GM19025 (cell line): ENCODE data around the gene ASTN1.

ENCODE experiments used
- ATAC-seq: cut with Tn5 transposase; IDR thresholded peaks from one replicate; pipeline ENCODE4 v1.9.1; 2021; ENCODE audit warnings: mild to moderate bottlenecking, low read depth, moderate library complexity; ENCODE audit not compliant: unreplicated experiment

ASTN1 gene

DNA sequence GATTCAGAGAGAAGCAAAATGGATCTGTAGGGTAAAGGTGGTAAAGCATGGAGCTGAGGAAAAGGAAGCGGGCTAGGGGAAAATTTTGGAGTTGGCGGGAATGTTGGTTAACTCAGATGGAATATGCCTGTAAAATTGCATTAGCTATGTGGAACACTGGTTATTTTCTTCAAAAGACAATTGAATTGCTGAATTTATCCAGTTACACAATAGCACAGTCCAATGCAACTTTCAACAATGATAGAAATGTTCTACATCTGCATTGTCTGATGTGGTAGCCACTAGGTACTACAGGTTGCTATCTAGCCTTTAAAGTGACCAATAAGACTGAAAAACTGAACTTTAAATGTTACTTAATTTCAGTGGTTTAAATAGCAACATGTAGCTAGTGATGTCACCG lies 315.2 kb downstream of the ASTN1 start:
- no peak for ATAC-seq

DNA sequence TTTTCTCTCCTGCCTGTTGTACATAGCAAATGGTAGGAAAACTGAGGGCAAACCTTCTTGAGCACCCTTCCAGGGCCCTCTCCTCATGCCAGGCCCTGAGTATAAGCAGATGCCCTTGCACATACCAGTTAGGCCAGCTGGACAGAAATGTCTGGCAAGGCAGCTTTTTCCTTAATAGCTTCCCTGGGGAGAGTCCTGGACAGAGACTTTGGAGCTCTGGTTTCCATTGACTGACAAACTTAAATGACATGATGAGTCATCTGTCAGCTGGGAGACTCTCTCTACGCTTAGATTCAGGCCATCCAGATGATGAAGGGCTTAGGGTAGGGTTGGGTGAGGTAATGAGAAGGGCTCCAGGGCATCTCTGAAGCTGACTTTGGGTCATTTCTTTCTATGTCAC lies 317.5 kb downstream of the ASTN1 start:
- no peak for ATAC-seq

DNA sequence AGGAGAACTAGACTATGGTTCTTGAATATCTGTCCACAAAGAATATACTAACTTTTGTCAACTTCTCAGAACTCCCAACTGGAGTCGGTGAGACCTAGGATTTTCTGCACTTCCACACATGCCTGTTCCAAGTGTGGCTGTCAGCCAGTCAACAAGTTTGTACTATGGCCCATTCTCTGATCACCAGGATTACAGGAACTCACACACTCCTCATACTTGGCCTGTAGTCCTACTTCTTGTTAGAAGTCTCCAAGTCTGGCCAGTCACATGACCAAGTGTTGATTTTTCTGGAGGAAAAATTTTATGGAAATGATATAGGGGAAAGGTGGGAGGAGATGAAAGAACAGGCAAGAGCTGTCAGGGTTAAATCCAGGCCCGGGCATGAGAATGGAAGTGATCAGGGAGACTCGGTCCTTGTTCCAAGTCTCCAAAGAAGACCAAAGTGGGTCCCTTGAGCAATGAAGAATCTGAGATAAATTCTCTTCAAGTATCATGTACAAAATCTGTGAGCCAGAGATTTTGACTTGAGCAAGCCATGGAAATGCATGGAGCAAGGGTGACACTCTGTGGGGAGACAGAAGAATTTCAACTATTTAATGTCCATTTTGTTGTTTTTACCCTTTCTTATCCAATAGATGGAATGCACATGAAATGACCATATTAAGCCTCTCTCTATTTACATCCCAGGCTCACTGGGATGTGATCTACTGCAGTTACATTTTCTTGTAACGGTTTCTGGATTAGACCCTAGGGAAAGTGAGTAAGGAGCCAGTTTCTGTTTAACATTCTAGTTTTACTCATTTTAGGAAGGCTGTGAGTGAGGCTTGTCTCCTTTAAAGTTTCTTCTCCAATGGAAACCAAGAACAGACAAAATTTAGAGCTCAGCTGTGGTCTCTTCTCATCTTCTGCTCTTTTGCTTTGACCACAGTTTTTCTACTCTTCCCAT lies 320.9 kb downstream of the ASTN1 start:
- no peak for ATAC-seq

DNA sequence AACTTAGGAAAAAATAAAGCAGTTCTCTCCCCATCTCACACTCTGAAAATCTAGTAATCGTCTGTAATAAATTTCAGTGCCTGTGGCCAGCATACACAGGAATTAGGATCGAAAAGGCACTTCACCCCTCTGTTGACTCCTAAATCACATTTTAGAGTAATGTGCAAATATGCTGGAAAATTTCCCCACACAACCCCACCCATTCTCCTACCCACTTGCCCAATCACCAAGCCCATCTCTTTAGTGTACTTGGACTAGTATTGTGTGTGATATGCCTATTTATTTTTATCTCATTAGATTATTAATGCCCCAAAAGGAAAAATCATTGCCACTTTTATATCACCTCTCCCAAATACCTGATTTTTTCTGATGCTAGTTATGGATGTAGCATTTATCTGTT lies 323.3 kb downstream of the ASTN1 start:
- no peak for ATAC-seq

DNA sequence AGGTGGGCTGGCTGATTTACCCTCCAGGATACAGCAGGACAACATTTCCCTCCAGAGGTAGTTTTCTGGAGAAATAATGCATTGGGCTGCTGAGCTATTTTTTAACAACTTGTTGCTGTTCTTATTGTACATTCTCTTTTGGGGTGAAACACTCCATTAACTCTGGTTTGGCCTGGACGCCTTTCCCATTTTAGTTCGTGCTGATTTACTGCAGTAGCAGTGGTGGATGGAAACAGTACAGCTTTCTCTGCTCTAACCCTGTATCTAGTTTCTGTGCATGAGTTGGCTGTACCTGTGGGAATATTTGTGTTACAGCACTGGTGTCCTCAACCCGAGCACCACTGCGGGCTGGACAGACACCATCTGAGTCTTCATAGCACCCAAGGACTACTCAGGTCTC lies 325.3 kb downstream of the ASTN1 start:
- ATAC-seq = no peak

DNA sequence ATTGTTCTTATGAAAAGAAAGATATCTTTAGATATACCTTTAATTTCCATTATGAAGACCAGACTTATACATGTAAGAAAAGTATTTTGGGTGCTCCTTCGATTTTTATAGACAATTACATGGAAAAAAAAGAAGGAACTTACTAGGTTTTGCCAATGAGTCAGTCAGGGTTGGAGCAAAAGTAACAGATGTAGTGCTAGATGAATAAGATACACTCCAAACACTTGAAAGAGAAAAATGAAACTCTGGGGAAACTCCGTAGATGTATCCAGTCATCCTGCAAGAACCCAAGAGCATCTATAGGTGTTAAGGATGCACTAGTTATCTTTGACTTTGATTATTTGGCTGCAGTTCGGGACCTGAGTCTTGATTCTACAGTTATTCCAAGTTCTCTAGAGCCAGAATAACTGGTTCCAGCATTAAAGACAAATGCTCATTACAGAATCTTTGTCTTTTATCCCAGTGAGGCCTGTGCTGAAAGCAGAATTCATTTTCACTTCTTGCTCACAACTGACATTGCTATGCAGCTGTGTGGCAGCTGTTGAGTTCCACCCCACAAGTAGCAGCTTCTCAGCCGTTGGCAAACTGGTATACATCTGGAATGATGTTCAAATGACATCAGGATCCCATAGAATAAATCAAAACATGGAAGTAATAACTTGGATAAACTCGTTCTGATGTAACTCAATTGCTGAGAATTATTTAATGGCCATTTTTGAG lies 326.1 kb downstream of the ASTN1 start:
- ATAC-seq = no peak

DNA sequence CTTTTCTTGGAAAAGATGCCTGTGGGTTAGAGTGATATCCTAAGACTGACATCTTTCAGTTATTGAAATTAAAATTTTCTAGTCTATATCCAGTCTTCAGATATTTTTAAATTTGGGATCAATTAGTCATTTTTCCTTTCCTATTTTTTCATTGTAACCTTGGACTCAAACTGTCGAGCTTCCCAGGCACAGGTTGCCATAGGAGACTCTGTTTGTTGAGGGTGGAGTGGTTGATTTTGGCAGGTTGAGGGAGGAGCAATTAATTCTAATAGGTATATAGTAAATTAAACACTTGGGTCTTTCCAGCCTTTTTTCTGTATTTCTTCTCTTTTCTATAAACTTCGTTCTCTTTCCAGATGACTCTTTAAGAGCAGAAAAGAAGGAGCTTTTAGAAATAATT lies 326.8 kb downstream of the ASTN1 start:
- no peak for ATAC-seq

DNA sequence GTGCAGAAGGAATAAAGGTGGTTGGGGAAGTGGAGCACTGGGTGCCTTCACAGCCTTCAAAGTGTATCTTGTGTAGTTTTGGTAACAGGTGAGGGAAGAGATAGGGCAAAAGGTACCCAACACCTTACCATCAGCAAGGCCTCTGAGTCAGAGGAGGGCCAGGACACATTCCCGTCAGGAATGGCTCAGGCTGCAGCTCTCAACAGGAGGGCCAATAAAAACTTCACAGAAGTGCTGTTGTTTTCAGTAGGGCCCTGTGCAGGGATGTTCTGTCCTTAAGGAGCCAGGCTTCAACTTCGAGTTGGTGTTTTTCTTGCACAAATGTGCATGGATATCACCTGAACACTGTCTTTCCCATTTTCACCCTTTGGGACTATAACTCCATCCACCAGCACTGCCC lies 333.4 kb downstream of the ASTN1 start:
- ATAC-seq = no peak

DNA sequence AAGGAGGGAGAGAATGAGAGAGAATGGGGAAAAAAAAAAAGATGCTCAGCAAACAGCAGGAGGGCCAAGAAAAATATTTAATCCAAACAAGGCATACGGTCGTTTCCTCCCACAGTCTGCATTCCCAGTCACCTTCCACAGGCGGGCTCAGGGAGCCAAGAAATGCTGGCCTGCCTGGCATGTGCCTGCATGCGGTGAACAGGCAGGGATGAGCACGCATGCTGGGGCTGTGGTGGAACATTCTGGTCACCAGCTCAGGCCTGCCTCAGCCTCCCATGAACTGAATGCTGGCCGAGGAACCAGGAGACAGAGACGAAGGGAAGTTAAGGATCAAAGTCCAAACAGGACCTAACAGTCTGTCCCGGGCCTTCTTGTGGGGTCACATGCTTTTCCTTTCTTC lies 335.3 kb downstream of the ASTN1 start:
- no peak for ATAC-seq

DNA sequence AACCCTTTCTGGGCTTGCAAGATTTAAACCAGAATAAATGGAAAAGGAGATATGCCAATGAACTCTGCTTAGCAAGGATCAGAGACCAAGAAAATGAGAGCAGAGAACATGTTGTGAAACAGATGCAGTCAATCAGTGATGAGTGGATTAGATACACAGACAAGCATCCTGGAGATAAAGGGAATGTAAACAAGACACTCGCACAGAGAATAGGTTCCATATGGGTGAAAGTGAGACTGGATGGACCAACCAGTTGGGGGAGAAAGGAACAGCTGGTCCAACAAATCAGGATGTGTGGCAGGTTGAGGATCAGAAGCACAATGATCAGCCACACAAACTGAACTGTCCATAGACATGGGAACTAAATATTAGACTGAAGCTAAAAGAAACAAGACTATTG lies 338.2 kb downstream of the ASTN1 start:
- no peak for ATAC-seq

DNA sequence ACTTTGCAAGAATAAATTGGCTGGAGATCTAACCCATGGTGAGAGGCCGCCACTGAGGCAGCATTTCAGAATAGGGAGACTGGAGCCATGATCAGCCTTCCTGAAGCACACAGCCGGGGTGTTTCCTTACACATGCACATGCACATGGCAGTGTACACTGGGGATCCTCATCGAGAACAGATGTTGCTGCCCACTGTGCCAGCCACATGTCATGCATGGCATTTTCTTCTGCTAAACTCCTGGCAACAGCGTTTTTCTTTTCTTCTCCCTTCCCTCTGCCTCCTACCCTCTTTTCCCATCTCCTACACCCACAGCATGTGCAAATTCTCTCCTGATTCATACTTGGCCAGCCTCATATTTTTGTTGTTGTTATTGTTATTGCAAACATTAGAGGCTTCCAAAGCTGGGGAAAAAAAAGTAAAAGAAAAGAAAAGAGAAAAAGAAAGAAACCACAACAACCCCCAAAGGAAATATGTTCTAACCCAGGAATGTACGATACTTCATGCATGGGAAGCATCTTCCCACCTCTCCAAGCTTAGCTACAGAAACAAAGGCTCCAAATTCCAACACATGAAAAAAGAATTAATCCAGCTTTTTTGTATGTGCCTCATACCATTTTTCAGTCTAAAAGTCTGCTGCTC lies 344.0 kb downstream of the ASTN1 start:
- ATAC-seq = no peak

DNA sequence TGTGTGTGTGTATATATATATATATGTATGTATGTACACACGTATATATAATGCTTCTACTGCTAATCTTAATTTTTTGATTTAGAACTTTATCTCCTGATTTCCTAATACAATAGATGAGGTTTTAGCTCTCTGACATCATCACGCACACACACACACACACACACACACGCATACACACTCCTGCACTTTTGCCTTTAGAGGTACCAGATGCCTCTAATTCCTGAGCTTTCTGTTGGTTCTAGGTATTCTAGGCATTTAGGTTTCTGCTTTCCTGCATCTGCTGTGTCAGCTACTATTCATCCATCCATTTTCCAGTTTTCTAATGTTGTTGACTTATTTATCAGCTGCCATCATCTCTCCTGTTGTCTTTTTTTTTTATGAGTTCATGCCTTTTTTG lies 348.3 kb downstream of the ASTN1 start:
- no peak for ATAC-seq

DNA sequence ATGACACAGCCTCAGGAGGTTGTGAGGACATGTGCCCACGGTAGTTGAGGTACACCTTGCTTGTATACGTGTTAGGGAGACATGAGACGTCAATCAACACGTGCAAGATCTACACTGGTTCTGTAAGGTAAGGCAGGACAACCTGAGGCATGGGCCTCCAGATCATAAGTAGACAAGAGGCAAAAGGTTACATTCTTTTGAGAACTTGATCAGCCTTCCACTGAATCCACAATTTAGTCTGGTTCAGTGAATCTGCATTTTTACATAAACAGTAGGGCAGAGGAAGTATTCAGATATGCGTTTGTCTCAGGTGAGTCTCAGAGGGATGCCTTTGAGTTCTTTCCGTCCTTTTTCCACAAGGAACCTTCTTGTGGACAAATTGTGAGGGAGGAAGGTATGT lies 348.9 kb downstream of the ASTN1 start:
- no peak for ATAC-seq

DNA sequence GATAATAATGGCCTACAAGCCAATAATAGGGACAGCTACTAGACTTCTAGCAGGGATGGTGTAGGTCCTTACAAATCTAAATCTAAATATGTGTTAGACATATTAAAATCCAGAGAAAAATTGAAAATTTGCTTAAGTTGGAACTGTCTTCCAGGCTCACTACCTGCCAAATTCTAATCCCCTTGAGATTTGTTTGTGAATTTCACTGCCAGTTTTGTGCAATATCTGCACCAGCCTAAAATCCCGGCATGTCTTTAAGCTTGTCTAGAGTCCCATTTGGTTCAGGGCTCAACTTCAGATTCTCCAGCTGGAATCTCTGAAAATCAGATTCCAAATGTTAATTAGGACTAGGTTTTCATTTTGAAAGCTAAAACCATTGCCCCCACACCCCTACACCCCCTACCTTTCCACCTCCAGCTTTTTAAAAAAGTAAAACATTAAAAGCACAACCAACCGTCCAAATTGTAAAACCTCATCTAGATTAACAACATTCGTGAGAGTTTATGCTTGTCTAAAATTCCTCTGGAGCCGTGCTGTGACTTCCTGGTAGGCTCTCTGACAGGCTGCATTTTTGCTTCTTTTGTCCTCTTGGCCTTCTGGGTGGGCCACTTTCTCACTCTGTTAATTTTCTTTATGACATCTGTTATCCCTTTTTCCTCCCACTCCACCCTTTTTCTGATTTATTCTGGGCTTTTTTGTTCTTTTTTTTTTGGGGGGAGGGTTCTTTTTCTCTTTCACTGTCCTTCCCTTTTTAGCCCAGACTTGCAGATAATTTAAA lies 352.8 kb downstream of the ASTN1 start:
- no peak for ATAC-seq

DNA sequence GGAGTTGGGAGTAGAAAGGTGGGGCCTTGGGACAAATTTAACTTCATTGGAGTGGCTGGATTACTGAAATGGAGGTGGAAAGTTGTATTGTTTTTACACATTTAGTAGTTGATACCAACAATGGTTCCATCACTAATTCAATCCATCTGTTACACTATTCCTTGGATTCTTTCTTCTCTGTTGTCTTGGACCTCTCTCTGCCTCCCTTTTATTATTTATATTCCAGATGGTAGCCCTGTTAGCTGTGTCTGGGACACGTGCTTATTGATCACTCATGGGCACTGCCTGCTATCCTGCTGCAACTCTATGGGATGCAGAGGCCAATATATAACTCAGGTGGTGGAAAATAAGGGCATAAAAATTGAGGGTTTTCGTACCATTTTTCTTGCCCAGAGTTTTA lies 355.2 kb downstream of the ASTN1 start:
- ATAC-seq = no peak
